GM18511 (cell line): ENCODE results near the gene ARHGAP23.
"Not testable (repeated sequence)": the region's sequence is repeated elsewhere in the genome, so short reads cannot be mapped to it uniquely, and the experiment has no call there.

Source experiments
- ATAC-seq: cut with Tn5 transposase; IDR thresholded peaks from one replicate; pipeline ENCODE4 v1.9.1; 2021; ENCODE audit warnings: mild to moderate bottlenecking, moderate library complexity; ENCODE audit not compliant: unreplicated experiment

The ARHGAP23 gene

GRCh38 chr17:38509772-38510420 lies 81.6 kb downstream of the ARHGAP23 start:
- ATAC-seq: no peak

- ATAC-seq: no peak
These were observed 82.3 kb downstream of the ARHGAP23 start for GRCh38 chr17:38510421-38511149.

- no peak for ATAC-seq
These were observed 83.2 kb downstream of the ARHGAP23 start for GRCh38 chr17:38511150-38512108.

- no peak for ATAC-seq
These were observed 84.3 kb downstream of the ARHGAP23 start for GRCh38 chr17:38512473-38513058.

- not testable (repeated sequence) for ATAC-seq
These were observed 98.3 kb downstream of the ARHGAP23 start for GRCh38 chr17:38526526-38526925.

- ATAC-seq: not testable (repeated sequence)
These were observed 99.9 kb downstream of the ARHGAP23 start for GRCh38 chr17:38528141-38528540.

GRCh38 chr17:38530856-38531255 lies 102.6 kb downstream of the ARHGAP23 start:
- not testable (repeated sequence) for ATAC-seq

- not testable (repeated sequence) for ATAC-seq
These were observed 103.5 kb downstream of the ARHGAP23 start for GRCh38 chr17:38531761-38532160.

GRCh38 chr17:38532451-38532850 lies 104.2 kb downstream of the ARHGAP23 start:
- no peak for ATAC-seq

- no peak for ATAC-seq
These were observed 105.0 kb downstream of the ARHGAP23 start for GRCh38 chr17:38533241-38533640.

- no peak for ATAC-seq
These were observed 105.7 kb downstream of the ARHGAP23 start for GRCh38 chr17:38533866-38534497.

- ATAC-seq: no peak
These were observed 106.2 kb downstream of the ARHGAP23 start for GRCh38 chr17:38534498-38534885.

GRCh38 chr17:38535886-38536285 lies 107.6 kb downstream of the ARHGAP23 start:
- no peak for ATAC-seq

- ATAC-seq: no peak
These were observed 108.4 kb downstream of the ARHGAP23 start for GRCh38 chr17:38536661-38537060.

- no peak for ATAC-seq
These were observed 110.6 kb downstream of the ARHGAP23 start for GRCh38 chr17:38538906-38539305.

- ATAC-seq: no peak
These were observed 111.1 kb downstream of the ARHGAP23 start for GRCh38 chr17:38539386-38539785.

- no peak for ATAC-seq
These were observed 112.3 kb downstream of the ARHGAP23 start for GRCh38 chr17:38540514-38541045.

- ATAC-seq: no peak
These were observed 113.0 kb downstream of the ARHGAP23 start for GRCh38 chr17:38541281-38541680.

GRCh38 chr17:38542286-38542685 lies 114.0 kb downstream of the ARHGAP23 start:
- ATAC-seq: no peak
